ENCODE measurements around the gene FAM131A. TPM values are rescaled to one million over a fixed set of nuclear protein-coding genes. Genes with fewer than 3 reads are reported as not detected.

The FAM131A gene
- total RNA-seq, 4 donors from 2014 or later: 19.1 to 30.8 (median 25.9) TPM

GRCh38 chr3:184333700-184334099 lies 3.7 kb upstream of the FAM131A start:
- ATAC-seq (ENCODE audit: low FRiP score): no peak
- DNase-seq (ENCODE audit: low spot score): no peak
- TF ChIP-seq CTCF (IDR thresholded peaks at IDR 0.05): no peak

- TF ChIP-seq CTCF (IDR thresholded peaks at IDR 0.05): no peak
- ATAC-seq (ENCODE audit: low FRiP score) (no peak), DNase-seq (ENCODE audit: low spot score) (no peak)
These were observed 2.8 kb upstream of the FAM131A start for GRCh38 chr3:184334470-184335158.

- TF ChIP-seq CTCF (IDR thresholded peaks at IDR 0.05): no peak
These were observed 2.1 kb upstream of the FAM131A start for GRCh38 chr3:184335291-184335660.

GRCh38 chr3:184335661-184336546 lies 1.5 kb upstream of the FAM131A start:
- TF ChIP-seq CTCF (IDR thresholded peaks at IDR 0.05): no peak
- ATAC-seq (ENCODE audit: low FRiP score): peak; percentile 54
- peak; percentile 78 for DNase-seq (ENCODE audit: low spot score)

More at GRCh38 chr3:184335291-184335660, 2.1 kb upstream of the FAM131A start:
- no peak for DNase-seq (ENCODE audit: low spot score)
- peak; percentile 0 for ATAC-seq (ENCODE audit: low FRiP score)

GRCh38 chr3:184336547-184337398 lies 627 bp upstream of the FAM131A start:
- no peak for DNase-seq (ENCODE audit: low spot score)
- TF ChIP-seq CTCF (IDR thresholded peaks at IDR 0.05): no peak
- peak; percentile 1 for ATAC-seq (ENCODE audit: low FRiP score)

GRCh38 chr3:184337981-184338380 lies 581 bp downstream of the FAM131A start:
- ATAC-seq (ENCODE audit: low FRiP score): no peak
- no peak for DNase-seq (ENCODE audit: low spot score)
- TF ChIP-seq CTCF (IDR thresholded peaks at IDR 0.05): no peak

All from omental fat pad (tissue), 4 donors.